Measurements from ENCODE around the gene RASSF1. TPM values are rescaled to one million over a fixed set of nuclear protein-coding genes. Genes with fewer than 3 reads are reported as not detected.

The RASSF1 gene
- total RNA-seq, 2 experiments from 2014 or later: 33.0 to 36.0 TPM

DNA sequence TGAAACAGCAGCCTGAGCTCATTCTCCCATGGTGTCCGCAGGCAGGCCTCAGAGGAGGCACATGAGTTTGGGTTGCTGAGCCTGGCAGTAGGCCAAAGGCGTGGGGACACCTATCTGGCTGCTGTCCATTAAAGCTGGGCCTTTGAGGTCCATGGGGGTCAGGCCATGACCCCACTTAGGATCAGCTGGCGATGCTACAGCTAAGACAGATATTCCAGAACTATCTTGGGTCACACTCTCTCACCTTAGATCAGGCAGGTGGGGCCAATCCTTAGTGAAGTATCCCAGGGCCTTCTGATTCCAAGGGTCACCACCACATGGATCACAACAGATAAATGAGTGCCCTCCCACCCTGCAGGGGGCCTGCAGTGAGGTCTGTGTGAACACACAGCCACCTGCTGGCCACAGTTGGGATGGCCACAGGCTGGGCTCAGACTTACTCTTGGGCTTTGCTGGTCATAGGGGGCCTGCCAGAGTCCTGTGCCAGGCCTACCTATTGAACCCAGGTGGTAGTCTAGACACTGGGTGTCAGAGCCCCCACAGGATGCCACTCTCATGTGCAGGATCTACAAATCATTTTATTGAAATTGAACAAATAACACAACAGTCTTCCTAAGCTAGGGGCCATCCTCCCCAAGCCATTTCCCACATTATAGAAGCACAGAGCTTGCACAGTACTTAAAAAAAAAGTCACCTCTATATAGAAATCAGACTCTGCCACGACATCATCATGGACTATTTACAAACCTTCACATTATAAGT, 16.1 kb downstream of the RASSF1 start:
- intact Hi-C loops (cut with micrococcal nuclease; ENCODE audit: unreplicated experiment): loop anchor here (1.0 to 5.0 kb wide), 3 partner anchors 25 to 97 kb away; partner anchors contain the start of genes HYAL3 and NAA80
- Histone ChIP-seq H3K9me3 (ENCODE audit: low read length) (no peaks in the 10 kb centered on the region), H4K20me1 (ENCODE audit: insufficient read depth, low read length) (no peaks in the 10 kb centered on the region), H3K4me2 (ENCODE audit: low read length) (no peak overlapping the region), H3K79me2 (ENCODE audit: insufficient read depth, low read depth, low read length) (peaks cover 12% of the 10 kb centered on the region; the same call in 1 of the 2 replicates), H3K4me3 (ENCODE audit: low read depth, low read length, poor library complexity, severe bottlenecking) (no peak overlapping the region), H3K27ac (ENCODE audit: low read depth, low read length, poor library complexity, severe bottlenecking) (no peak overlapping the region), H2AFZ (ENCODE audit: low read length) (no peak overlapping the region), H3K4me1 (ENCODE audit: insufficient read depth, low read length, poor library complexity, severe bottlenecking) (peaks cover 29% of the 10 kb centered on the region), H3K36me3 (ENCODE audit: insufficient read depth, low read length) (peaks cover 22% of the 10 kb centered on the region), H3K9me2 (ENCODE audit: insufficient read depth, low read length) (no peaks in the 10 kb centered on the region)
- BruUV-seq (replicated peaks): no TSS peak
- peak; percentile 70 for DNase-seq (ENCODE audit: low spot score)
- no peak for TF ChIP-seq EZH2phosphoT487 (IDR thresholded peaks at IDR 0.05; ENCODE audit: borderline replicate concordance, low read depth, low read length)
- TF ChIP-seq, protein P1, sequence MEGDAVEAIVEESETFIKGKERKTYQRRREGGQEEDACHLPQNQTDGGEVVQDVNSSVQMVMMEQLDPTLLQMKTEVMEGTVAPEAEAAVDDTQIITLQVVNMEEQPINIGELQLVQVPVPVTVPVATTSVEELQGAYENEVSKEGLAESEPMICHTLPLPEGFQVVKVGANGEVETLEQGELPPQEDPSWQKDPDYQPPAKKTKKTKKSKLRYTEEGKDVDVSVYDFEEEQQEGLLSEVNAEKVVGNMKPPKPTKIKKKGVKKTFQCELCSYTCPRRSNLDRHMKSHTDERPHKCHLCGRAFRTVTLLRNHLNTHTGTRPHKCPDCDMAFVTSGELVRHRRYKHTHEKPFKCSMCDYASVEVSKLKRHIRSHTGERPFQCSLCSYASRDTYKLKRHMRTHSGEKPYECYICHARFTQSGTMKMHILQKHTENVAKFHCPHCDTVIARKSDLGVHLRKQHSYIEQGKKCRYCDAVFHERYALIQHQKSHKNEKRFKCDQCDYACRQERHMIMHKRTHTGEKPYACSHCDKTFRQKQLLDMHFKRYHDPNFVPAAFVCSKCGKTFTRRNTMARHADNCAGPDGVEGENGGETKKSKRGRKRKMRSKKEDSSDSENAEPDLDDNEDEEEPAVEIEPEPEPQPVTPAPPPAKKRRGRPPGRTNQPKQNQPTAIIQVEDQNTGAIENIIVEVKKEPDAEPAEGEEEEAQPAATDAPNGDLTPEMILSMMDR (conservative IDR thresholded peaks at IDR 0.05; ENCODE audit: low read length): peak; percentile 83
- ChIA-PET POLR2A (interaction anchor here (1.2 kb wide), 1 partner anchor 26 kb away, joined by 3 read pairs; the partner anchor contains the start of gene NPRL2), CTCF (ENCODE audit: unreplicated experiment) (interaction anchor here (1.9 kb wide), 1 partner anchor 32 kb away, joined by 5 read pairs; the partner anchor contains the start of gene IFRD2)

DNA sequence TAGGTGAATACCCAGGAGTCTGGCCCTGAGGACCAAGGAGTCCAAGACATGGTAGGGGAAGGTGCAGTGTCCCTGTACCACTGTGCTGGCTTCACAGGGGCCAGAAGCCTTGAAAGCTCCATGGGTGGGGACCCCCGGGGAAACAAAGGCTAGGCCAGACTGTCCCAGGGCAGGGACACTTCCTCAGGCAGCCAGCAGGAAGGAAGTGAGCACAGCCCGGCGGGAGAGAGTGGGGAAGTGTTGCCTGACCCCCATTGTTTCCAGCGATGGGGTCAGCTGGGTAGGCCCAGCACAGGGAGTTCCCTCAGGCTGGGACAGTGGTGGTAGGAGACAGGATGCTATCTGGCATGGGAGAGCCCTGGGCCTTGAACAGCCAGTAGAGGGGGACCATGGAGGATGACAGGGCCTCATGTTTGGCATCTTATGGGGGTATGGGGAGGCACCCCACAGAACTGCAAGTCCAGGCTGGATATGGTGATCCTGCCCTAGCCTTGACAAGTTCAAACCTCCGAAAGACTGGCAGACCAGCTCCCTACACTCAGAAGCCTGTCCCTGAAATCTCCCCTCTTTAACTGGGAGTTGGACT, 16.9 kb downstream of the RASSF1 start:
- Histone ChIP-seq H3K79me2 (ENCODE audit: insufficient read depth, low read depth, low read length) (peaks cover 12% of the 10 kb centered on the region; the same call in 1 of the 2 replicates), H3K9me3 (ENCODE audit: low read length) (no peaks in the 10 kb centered on the region), H2AFZ (ENCODE audit: low read length) (no peak overlapping the region), H3K36me3 (ENCODE audit: insufficient read depth, low read length) (peaks cover 20% of the 10 kb centered on the region; the same call in 1 of the 2 replicates), H3K4me1 (ENCODE audit: insufficient read depth, low read length, poor library complexity, severe bottlenecking) (peaks cover 34% of the 10 kb centered on the region), H4K20me1 (ENCODE audit: insufficient read depth, low read length) (no peaks in the 10 kb centered on the region), H3K27ac (ENCODE audit: low read depth, low read length, poor library complexity, severe bottlenecking) (no peak overlapping the region), H3K4me2 (ENCODE audit: low read length) (no peak overlapping the region), H3K4me3 (ENCODE audit: low read depth, low read length, poor library complexity, severe bottlenecking) (no peak overlapping the region), H3K9me2 (ENCODE audit: insufficient read depth, low read length) (no peaks in the 10 kb centered on the region)
- DNase-seq (ENCODE audit: low spot score): no peak
- no TSS peak for BruUV-seq (replicated peaks)
- TF ChIP-seq, protein P1 (conservative IDR thresholded peaks at IDR 0.05; ENCODE audit: low read length): no peak
- no peak for TF ChIP-seq EZH2phosphoT487 (IDR thresholded peaks at IDR 0.05; ENCODE audit: borderline replicate concordance, low read depth, low read length)
- ChIA-PET CTCF (ENCODE audit: unreplicated experiment) (interaction anchor here (1.9 kb wide), 1 partner anchor 31 kb away, joined by 5 read pairs; the partner anchor contains the start of gene IFRD2), POLR2A (interaction anchor here (1.2 kb wide), 1 partner anchor 27 kb away, joined by 3 read pairs; the partner anchor contains the start of gene NPRL2)
- intact Hi-C loops (cut with micrococcal nuclease; ENCODE audit: unreplicated experiment): loop anchor here (1.0 to 5.0 kb wide), 3 partner anchors 24 to 96 kb away; partner anchors contain the start of genes HYAL3 and NAA80
